ENCODE results near the gene TTC34. TPM values are rescaled to one million over a fixed set of nuclear protein-coding genes. Genes with fewer than 3 reads are reported as not detected.

The TTC34 gene
- total and polyA plus RNA-seq, 2 of the 13 experiments (the other 11 are each of a cell fraction or from before 2014, with no cell fraction given) = 0.07 to 0.11 TPM

DNA sequence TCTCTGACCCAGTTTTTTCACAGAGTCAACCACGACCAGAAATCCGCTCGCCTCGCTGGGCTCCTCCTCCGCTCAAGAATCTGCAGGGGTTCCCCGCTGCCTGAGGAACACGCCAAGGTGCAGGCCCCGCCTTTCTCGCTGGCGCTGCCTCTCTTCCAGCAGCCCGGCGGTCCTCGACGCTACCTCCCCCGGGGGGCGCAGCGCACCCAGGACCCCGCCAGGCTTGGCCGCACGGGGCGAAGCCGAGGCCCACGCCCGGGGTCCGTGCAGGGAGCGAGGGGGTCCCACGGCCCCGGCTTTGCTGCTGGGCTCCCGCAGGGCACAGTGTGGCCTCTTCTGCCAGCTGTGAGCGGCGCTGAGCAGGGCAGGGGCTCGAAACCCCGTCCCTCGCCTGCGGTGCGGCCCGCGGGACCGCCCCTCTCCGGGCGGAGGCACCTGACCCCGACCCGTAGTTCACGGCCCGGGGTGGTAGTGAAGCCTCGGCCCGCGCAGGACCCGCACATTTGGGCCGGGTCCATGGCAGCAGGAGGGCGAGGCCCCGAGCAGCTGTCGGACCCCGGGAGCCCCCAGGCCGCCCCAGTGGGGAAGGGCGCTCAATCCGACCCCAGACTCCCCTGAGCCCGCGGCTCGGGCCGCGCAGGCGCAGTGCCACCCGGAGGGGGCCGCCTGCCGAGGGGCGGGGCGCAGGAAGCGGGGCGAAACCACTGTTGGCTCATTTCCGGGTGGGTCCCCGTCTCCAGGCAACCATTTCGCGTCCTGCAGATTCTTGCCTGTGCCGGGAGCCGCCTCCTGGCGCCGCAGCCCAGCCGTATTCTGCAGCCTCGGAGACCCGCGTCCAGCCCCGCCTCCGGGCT lies 158.7 kb downstream of the TTC34 start (continued):
- TF ChIP-seq, protein P1, sequence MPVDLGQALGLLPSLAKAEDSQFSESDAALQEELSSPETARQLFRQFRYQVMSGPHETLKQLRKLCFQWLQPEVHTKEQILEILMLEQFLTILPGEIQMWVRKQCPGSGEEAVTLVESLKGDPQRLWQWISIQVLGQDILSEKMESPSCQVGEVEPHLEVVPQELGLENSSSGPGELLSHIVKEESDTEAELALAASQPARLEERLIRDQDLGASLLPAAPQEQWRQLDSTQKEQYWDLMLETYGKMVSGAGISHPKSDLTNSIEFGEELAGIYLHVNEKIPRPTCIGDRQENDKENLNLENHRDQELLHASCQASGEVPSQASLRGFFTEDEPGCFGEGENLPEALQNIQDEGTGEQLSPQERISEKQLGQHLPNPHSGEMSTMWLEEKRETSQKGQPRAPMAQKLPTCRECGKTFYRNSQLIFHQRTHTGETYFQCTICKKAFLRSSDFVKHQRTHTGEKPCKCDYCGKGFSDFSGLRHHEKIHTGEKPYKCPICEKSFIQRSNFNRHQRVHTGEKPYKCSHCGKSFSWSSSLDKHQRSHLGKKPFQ (CRISPR knock-in tag; IDR thresholded peaks at IDR 0.05; ENCODE audit: insufficient replicate concordance) = no peak
- TF ChIP-seq, protein P2, sequence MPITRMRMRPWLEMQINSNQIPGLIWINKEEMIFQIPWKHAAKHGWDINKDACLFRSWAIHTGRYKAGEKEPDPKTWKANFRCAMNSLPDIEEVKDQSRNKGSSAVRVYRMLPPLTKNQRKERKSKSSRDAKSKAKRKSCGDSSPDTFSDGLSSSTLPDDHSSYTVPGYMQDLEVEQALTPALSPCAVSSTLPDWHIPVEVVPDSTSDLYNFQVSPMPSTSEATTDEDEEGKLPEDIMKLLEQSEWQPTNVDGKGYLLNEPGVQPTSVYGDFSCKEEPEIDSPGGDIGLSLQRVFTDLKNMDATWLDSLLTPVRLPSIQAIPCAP (CRISPR knock-in tag; IDR thresholded peaks at IDR 0.05; ENCODE audit: low read depth) = no peak
- TF ChIP-seq DR1 (CRISPR knock-in tag; IDR thresholded peaks at IDR 0.05) = no peak; the same call in 1 of the 2 replicates
- no peak for TF ChIP-seq U2AF2 (IDR thresholded peaks at IDR 0.05; ENCODE audit: low read depth, low read length)
- no peak; the same call in 1 of the 2 replicates for TF ChIP-seq ZNF768 (CRISPR knock-in tag; IDR thresholded peaks at IDR 0.05)
- TF ChIP-seq, protein P3, sequence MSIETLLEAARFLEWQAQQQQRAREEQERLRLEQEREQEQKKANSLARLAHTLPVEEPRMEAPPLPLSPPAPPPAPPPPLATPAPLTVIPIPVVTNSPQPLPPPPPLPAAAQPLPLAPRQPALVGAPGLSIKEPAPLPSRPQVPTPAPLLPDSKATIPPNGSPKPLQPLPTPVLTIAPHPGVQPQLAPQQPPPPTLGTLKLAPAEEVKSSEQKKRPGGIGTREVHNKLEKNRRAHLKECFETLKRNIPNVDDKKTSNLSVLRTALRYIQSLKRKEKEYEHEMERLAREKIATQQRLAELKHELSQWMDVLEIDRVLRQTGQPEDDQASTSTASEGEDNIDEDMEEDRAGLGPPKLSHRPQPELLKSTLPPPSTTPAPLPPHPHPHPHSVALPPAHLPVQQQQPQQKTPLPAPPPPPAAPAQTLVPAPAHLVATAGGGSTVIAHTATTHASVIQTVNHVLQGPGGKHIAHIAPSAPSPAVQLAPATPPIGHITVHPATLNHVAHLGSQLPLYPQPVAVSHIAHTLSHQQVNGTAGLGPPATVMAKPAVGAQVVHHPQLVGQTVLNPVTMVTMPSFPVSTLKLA (IDR thresholded peaks at IDR 0.05) = no peak
- TF ChIP-seq MTF2 (CRISPR knock-in tag; IDR thresholded peaks at IDR 0.05; ENCODE audit: borderline replicate concordance) = no peak
- peak; percentile 49 for TF ChIP-seq HNRNPLL (IDR thresholded peaks at IDR 0.05; ENCODE audit: low read depth, low read length, poor library complexity, severe bottlenecking)
- TF ChIP-seq HDAC1 (CRISPR knock-in tag; IDR thresholded peaks at IDR 0.05) = peak; percentile 74
- no peak for TF ChIP-seq PTBP1 (IDR thresholded peaks at IDR 0.05; ENCODE audit: low read depth, low read length, poor library complexity, severe bottlenecking)
- no peak for TF ChIP-seq ZNF292 (CRISPR knock-in tag; IDR thresholded peaks at IDR 0.05; ENCODE audit: borderline replicate concordance, low read depth)
- TF ChIP-seq SIX1 (CRISPR knock-in tag; IDR thresholded peaks at IDR 0.05; ENCODE audit: borderline replicate concordance) = no peak
- TF ChIP-seq ARNT (IDR thresholded peaks at IDR 0.05) = no peak
- no peak for TF ChIP-seq FOSL1 (CRISPR knock-in tag; IDR thresholded peaks at IDR 0.05; ENCODE audit: borderline replicate concordance)
- TF ChIP-seq ZNF678 (CRISPR knock-in tag; IDR thresholded peaks at IDR 0.05) = no peak
- TF ChIP-seq, protein P4, sequence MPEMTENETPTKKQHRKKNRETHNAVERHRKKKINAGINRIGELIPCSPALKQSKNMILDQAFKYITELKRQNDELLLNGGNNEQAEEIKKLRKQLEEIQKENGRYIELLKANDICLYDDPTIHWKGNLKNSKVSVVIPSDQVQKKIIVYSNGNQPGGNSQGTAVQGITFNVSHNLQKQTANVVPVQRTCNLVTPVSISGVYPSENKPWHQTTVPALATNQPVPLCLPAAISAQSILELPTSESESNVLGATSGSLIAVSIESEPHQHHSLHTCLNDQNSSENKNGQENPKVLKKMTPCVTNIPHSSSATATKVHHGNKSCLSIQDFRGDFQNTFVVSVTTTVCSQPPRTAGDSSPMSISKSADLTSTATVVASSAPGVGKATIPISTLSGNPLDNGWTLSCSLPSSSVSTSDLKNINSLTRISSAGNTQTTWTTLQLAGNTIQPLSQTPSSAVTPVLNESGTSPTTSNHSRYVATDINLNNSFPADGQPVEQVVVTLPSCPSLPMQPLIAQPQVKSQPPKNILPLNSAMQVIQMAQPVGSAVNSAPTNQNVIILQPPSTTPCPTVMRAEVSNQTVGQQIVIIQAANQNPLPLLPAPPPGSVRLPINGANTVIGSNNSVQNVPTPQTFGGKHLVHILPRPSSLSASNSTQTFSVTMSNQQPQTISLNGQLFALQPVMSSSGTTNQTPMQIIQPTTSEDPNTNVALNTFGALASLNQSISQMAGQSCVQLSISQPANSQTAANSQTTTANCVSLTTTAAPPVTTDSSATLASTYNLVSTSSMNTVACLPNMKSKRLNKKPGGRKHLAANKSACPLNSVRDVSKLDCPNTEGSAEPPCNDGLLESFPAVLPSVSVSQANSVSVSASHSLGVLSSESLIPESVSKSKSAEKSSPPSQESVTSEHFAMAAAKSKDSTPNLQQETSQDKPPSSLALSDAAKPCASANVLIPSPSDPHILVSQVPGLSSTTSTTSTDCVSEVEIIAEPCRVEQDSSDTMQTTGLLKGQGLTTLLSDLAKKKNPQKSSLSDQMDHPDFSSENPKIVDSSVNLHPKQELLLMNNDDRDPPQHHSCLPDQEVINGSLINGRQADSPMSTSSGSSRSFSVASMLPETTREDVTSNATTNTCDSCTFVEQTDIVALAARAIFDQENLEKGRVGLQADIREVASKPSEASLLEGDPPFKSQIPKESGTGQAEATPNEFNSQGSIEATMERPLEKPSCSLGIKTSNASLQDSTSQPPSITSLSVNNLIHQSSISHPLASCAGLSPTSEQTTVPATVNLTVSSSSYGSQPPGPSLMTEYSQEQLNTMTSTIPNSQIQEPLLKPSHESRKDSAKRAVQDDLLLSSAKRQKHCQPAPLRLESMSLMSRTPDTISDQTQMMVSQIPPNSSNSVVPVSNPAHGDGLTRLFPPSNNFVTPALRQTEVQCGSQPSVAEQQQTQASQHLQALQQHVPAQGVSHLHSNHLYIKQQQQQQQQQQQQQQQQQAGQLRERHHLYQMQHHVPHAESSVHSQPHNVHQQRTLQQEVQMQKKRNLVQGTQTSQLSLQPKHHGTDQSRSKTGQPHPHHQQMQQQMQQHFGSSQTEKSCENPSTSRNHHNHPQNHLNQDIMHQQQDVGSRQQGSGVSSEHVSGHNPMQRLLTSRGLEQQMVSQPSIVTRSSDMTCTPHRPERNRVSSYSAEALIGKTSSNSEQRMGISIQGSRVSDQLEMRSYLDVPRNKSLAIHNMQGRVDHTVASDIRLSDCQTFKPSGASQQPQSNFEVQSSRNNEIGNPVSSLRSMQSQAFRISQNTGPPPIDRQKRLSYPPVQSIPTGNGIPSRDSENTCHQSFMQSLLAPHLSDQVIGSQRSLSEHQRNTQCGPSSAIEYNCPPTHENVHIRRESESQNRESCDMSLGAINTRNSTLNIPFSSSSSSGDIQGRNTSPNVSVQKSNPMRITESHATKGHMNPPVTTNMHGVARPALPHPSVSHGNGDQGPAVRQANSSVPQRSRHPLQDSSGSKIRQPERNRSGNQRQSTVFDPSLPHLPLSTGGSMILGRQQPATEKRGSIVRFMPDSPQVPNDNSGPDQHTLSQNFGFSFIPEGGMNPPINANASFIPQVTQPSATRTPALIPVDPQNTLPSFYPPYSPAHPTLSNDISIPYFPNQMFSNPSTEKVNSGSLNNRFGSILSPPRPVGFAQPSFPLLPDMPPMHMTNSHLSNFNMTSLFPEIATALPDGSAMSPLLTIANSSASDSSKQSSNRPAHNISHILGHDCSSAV (CRISPR knock-in tag; IDR thresholded peaks at IDR 0.05; ENCODE audit: borderline replicate concordance) = no peak
- no peak for TF ChIP-seq ZNF558 (CRISPR knock-in tag; IDR thresholded peaks at IDR 0.05; ENCODE audit: borderline replicate concordance)

All from HepG2 (cell line).